HEK293 (cell line): ENCODE measurements around the gene SLC35F4.
A peak's percentile ranks its signal among the peaks of the same experiment; 100 is the strongest.
"Not testable (repeated sequence)": the region's sequence is repeated elsewhere in the genome, so short reads cannot be mapped to it uniquely, and the experiment has no call there.

ENCODE experiments used
- CTCF ChIA-PET: fragments of 350-600 bp; formaldehyde crosslinking; extraction: SDS; loops from one replicate; lab custom pipeline; 2021; ENCODE audit warnings: antibody characterized with exemption; lab: Yijun Ruan, JAX
- POLR2A ChIA-PET: fragments of 300-600 bp; formaldehyde crosslinking; extraction: SDS; loops from one replicate; lab custom pipeline; 2020; ENCODE audit warnings: antibody characterized with exemption, inconsistent platforms; lab: Yijun Ruan, JAX
- H3K27ac ChIP-seq: fragments of 200-500 bp; sonication (Bioruptor generic); 2 replicates; pipeline ENCODE4 v1.5.1; 2014; ENCODE audit warnings: low read depth, low read length, control low read depth, inconsistent platforms; ENCODE audit errors: extremely low read depth
- H3K36me3 ChIP-seq, 2 experiments: fragments of 200-500 bp in 1 of 2; sonication (Bioruptor generic) in 1 of 2; 1 replicate in 1 of 2; 2 replicates in 1 of 2; pipeline ENCODE4 v1.5.1; 2014 to 2017; ENCODE audit warnings: inconsistent platforms in 2 of 2, low read length in 2 of 2; ENCODE audit not compliant: control insufficient read depth in 2 of 2, insufficient read depth in 1 of 2
- H3K4me1 ChIP-seq: fragments of 200-500 bp; sonication (Bioruptor generic); 2 replicates; pipeline ENCODE4 v1.5.1; 2014; ENCODE audit warnings: mild to moderate bottlenecking, low read length, inconsistent platforms; ENCODE audit not compliant: control insufficient read depth, insufficient read depth
- H3K4me3 ChIP-seq: 2 replicates; pipeline ENCODE4 v1.5.1; 2011; ENCODE audit warnings: low read depth, mild to moderate bottlenecking, control low read depth, low read length, moderate library complexity
- H3K9me3 ChIP-seq: fragments of 200-500 bp; sonication (Bioruptor generic); 2 replicates; pipeline ENCODE4 v1.5.1; 2014; ENCODE audit warnings: low read depth, low read length, inconsistent platforms; ENCODE audit not compliant: control insufficient read depth, insufficient read depth
- RBAK ChIP-seq: fragments of 450-650 bp; formaldehyde crosslinking; IDR thresholded peaks from 2 replicates; pipeline ENCODE4 v1.5.1; 2016; ENCODE audit warnings: missing biosample characterization, missing genetic modification characterization
- REPIN1 ChIP-seq: fragments of 450-650 bp; formaldehyde crosslinking; IDR thresholded peaks from 2 replicates; pipeline ENCODE4 v1.5.1; 2017; ENCODE audit warnings: missing biosample characterization, missing genetic modification characterization, low read depth
- SCRT2 ChIP-seq: fragments of 450-650 bp; formaldehyde crosslinking; IDR thresholded peaks from 2 replicates; pipeline ENCODE4 v1.5.1; 2016; ENCODE audit warnings: missing biosample characterization, missing genetic modification characterization
- ZEB2 ChIP-seq: fragments of 450-650 bp; formaldehyde crosslinking; IDR thresholded peaks from 2 replicates; pipeline ENCODE4 v1.5.1; 2016; ENCODE audit warnings: missing biosample characterization, missing genetic modification characterization
- ZNF132 ChIP-seq: fragments of 450-650 bp; formaldehyde crosslinking; IDR thresholded peaks from 2 replicates; pipeline ENCODE4 v1.5.1; 2017; ENCODE audit warnings: missing biosample characterization, missing genetic modification characterization, borderline replicate concordance
- ZNF138 ChIP-seq: fragments of 450-650 bp; formaldehyde crosslinking; IDR thresholded peaks from 2 replicates; pipeline ENCODE4 v1.5.1; 2016; ENCODE audit warnings: missing biosample characterization, missing genetic modification characterization, borderline replicate concordance
- ZNF146 ChIP-seq: fragments of 450-650 bp; formaldehyde crosslinking; IDR thresholded peaks from 2 replicates; pipeline ENCODE4 v1.5.1; 2016; ENCODE audit warnings: missing biosample characterization, missing genetic modification characterization
- ZNF521 ChIP-seq: fragments of 450-650 bp; formaldehyde crosslinking; IDR thresholded peaks from 2 replicates; pipeline ENCODE4 v1.5.1; 2017; ENCODE audit warnings: missing biosample characterization, mild to moderate bottlenecking, missing genetic modification characterization
- ZNF558 ChIP-seq: fragments of 450-650 bp; formaldehyde crosslinking; IDR thresholded peaks from 2 replicates; pipeline ENCODE4 v1.5.1; 2016; ENCODE audit warnings: missing biosample characterization, missing genetic modification characterization
- ZNF600 ChIP-seq: fragments of 450-650 bp; formaldehyde crosslinking; IDR thresholded peaks from 2 replicates; pipeline ENCODE4 v1.5.1; 2016; ENCODE audit warnings: missing biosample characterization, missing genetic modification characterization
- TF ChIP-seq, protein P1 (sequence below): fragments of 450-650 bp; formaldehyde crosslinking; IDR thresholded peaks from 2 replicates; pipeline ENCODE4 v1.5.1; 2016; ENCODE audit warnings: missing biosample characterization, missing genetic modification characterization
- TF ChIP-seq, protein P2 (sequence below): fragments of 450-650 bp; formaldehyde crosslinking; IDR thresholded peaks from 2 replicates; pipeline ENCODE4 v1.5.1; 2017; ENCODE audit warnings: missing biosample characterization, missing genetic modification characterization
- TF ChIP-seq, protein P3 (sequence below): fragments of 450-650 bp; formaldehyde crosslinking; IDR thresholded peaks from 2 replicates; pipeline ENCODE4 v1.5.1; 2016; ENCODE audit warnings: missing biosample characterization, missing genetic modification characterization, borderline replicate concordance
- TF ChIP-seq, protein P4 (sequence below): fragments of 450-650 bp; formaldehyde crosslinking; IDR thresholded peaks from 2 replicates; pipeline ENCODE4 v1.5.1; 2016; ENCODE audit warnings: missing biosample characterization, missing genetic modification characterization
- TF ChIP-seq, protein P5 (sequence below): fragments of 450-650 bp; formaldehyde crosslinking; IDR thresholded peaks from 2 replicates; pipeline ENCODE4 v1.5.1; 2016; ENCODE audit warnings: missing biosample characterization, missing genetic modification characterization
- TF ChIP-seq, protein P6 (sequence below): fragments of 450-650 bp; formaldehyde crosslinking; IDR thresholded peaks from 2 replicates; pipeline ENCODE4 v1.5.1; 2016; ENCODE audit warnings: missing biosample characterization, missing genetic modification characterization

Gene SLC35F4

DNA sequence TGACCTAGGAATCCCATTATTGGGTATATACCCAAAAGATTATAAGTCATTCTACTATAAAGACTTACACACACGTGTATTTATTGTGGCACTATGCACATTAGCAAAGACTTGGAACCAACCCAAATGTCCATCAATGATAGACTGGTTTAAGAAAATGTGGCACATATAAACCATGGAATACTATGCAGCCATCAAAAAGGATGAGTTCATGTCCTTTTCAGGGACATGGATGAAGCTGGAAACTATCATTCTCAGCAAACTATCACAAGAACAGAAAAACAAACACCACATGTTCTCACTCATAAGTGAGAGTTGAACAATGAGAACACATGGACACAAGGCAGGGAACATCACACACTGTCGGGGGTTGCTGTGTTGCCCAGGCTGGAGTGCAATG, 10.2 kb downstream of the SLC35F4 start:
- H3K4me3 ChIP-seq, POLR2A ChIA-PET, CTCF ChIA-PET, H3K9me3 ChIP-seq, H3K36me3 ChIP-seq, H3K4me1 ChIP-seq, H3K27ac ChIP-seq: not testable (repeated sequence)
- TF ChIP-seq, protein P1, sequence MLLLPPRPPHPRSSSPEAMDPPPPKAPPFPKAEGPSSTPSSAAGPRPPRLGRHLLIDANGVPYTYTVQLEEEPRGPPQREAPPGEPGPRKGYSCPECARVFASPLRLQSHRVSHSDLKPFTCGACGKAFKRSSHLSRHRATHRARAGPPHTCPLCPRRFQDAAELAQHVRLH (tag by site-specific recombination) = peak; percentile 50; the same call in 1 of the 2 replicates
- TF ChIP-seq ZNF146 (tag by site-specific recombination) = peak; percentile 84

DNA sequence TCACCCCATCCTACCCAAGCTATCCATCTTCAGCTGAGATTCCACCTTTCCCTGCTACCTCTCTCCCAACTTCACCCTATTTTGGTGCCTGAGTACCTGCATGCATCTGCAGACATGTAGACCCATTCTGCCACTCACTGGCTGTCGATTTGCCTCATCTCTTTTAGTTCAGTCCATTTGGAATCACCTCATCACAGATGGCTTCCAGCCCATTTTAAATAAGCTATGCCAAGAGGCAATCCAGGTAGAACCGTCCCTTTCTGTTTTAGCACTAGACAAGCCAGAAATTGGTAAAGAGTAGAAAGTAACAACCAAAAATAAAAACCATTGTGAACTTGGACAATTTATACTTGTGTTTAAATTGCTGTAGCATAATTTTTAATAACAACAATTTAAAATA, 11.3 kb downstream of the SLC35F4 start:
- H3K36me3 ChIP-seq = no peaks in the 10 kb centered on the region
- ChIA-PET POLR2A (no interaction called here), CTCF (no interaction called here)
- H3K4me1 ChIP-seq = peaks cover 5% of the 10 kb centered on the region; the same call in 1 of the 2 replicates
- H3K27ac ChIP-seq = no peak overlapping the region
- H3K4me3 ChIP-seq = no peak overlapping the region
- TF ChIP-seq ZEB2 (tag by site-specific recombination) (no peak), ZNF558 (tag by site-specific recombination) (no peak), REPIN1 (tag by site-specific recombination) (no peak), ZNF132 (tag by site-specific recombination) (no peak), SCRT2 (tag by site-specific recombination) (no peak), RBAK (tag by site-specific recombination) (no peak), ZNF138 (tag by site-specific recombination) (no peak), ZNF521 (tag by site-specific recombination) (no peak), ZNF600 (tag by site-specific recombination) (no peak)
- TF ChIP-seq, protein P2, sequence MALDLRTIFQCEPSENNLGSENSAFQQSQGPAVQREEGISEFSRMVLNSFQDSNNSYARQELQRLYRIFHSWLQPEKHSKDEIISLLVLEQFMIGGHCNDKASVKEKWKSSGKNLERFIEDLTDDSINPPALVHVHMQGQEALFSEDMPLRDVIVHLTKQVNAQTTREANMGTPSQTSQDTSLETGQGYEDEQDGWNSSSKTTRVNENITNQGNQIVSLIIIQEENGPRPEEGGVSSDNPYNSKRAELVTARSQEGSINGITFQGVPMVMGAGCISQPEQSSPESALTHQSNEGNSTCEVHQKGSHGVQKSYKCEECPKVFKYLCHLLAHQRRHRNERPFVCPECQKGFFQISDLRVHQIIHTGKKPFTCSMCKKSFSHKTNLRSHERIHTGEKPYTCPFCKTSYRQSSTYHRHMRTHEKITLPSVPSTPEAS (tag by site-specific recombination) = no peak
- TF ChIP-seq, protein P3, sequence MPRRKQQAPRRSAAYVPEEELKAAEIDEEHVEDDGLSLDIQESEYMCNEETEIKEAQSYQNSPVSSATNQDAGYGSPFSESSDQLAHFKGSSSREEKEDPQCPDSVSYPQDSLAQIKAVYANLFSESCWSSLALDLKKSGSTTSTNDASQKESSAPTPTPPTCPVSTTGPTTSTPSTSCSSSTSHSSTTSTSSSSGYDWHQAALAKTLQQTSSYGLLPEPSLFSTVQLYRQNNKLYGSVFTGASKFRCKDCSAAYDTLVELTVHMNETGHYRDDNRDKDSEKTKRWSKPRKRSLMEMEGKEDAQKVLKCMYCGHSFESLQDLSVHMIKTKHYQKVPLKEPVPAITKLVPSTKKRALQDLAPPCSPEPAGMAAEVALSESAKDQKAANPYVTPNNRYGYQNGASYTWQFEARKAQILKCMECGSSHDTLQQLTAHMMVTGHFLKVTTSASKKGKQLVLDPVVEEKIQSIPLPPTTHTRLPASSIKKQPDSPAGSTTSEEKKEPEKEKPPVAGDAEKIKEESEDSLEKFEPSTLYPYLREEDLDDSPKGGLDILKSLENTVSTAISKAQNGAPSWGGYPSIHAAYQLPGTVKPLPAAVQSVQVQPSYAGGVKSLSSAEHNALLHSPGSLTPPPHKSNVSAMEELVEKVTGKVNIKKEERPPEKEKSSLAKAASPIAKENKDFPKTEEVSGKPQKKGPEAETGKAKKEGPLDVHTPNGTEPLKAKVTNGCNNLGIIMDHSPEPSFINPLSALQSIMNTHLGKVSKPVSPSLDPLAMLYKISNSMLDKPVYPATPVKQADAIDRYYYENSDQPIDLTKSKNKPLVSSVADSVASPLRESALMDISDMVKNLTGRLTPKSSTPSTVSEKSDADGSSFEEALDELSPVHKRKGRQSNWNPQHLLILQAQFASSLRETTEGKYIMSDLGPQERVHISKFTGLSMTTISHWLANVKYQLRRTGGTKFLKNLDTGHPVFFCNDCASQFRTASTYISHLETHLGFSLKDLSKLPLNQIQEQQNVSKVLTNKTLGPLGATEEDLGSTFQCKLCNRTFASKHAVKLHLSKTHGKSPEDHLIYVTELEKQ = no peak
- TF ChIP-seq, protein P4, sequence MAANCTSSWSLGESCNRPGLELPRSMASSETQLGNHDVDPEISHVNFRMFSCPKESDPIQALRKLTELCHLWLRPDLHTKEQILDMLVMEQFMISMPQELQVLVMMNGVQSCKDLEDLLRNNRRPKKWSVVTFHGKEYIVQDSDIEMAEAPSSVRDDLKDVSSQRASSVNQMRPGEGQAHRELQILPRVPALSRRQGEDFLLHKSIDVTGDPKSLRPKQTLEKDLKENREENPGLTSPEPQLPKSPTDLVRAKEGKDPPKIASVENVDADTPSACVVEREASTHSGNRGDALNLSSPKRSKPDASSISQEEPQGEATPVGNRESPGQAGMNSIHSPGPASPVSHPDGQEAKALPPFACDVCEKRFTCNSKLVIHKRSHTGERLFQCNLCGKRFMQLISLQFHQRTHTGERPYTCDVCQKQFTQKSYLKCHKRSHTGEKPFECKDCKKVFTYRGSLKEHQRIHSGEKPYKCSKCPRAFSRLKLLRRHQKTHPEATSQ (tag by site-specific recombination) = no peak
- TF ChIP-seq, protein P5, sequence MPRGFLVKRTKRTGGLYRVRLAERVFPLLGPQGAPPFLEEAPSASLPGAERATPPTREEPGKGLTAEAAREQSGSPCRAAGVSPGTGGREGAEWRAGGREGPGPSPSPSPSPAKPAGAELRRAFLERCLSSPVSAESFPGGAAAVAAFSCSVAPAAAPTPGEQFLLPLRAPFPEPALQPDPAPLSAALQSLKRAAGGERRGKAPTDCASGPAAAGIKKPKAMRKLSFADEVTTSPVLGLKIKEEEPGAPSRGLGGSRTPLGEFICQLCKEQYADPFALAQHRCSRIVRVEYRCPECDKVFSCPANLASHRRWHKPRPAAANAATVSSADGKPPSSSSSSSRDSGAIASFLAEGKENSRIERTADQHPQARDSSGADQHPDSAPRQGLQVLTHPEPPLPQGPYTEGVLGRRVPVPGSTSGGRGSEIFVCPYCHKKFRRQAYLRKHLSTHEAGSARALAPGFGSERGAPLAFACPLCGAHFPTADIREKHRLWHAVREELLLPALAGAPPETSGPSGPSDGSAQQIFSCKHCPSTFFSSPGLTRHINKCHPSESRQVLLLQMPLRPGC (tag by site-specific recombination) = no peak
- TF ChIP-seq, protein P6, sequence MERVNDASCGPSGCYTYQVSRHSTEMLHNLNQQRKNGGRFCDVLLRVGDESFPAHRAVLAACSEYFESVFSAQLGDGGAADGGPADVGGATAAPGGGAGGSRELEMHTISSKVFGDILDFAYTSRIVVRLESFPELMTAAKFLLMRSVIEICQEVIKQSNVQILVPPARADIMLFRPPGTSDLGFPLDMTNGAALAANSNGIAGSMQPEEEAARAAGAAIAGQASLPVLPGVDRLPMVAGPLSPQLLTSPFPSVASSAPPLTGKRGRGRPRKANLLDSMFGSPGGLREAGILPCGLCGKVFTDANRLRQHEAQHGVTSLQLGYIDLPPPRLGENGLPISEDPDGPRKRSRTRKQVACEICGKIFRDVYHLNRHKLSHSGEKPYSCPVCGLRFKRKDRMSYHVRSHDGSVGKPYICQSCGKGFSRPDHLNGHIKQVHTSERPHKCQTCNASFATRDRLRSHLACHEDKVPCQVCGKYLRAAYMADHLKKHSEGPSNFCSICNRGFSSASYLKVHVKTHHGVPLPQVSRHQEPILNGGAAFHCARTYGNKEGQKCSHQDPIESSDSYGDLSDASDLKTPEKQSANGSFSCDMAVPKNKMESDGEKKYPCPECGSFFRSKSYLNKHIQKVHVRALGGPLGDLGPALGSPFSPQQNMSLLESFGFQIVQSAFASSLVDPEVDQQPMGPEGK (tag by site-specific recombination) = no peak
- H3K9me3 ChIP-seq = no peaks in the 10 kb centered on the region
